Measurements from ENCODE around the gene PHLDA2.
A peak's percentile ranks its signal among the peaks of the same experiment; 100 is the strongest.

Gene PHLDA2

GRCh38 chr11:2931420-2931746 lies 2.2 kb upstream of the PHLDA2 start:
- TF ChIP-seq EZH2phosphoT487 (IDR thresholded peaks at IDR 0.05; ENCODE audit: borderline replicate concordance, low read length) (no peak), CTCF (IDR thresholded peaks at IDR 0.05; ENCODE audit: low read depth, low read length, poor library complexity, severe bottlenecking) (no peak)
- H3K27ac ChIP-seq (ENCODE audit: low read depth, low read length): no peak overlapping the region

GRCh38 chr11:2930704-2931419 lies 1.6 kb upstream of the PHLDA2 start:
- Histone ChIP-seq H3K27ac (ENCODE audit: low read depth, low read length) (no peak overlapping the region), H3K36me3 (ENCODE audit: control insufficient read depth, low read length) (no peaks in the 10 kb centered on the region), H3K27me3 (ENCODE audit: control insufficient read depth, low read length) (peaks cover 25% of the 10 kb centered on the region), H3K9me3 (ENCODE audit: control insufficient read depth, insufficient read depth, low read length) (no peaks in the 10 kb centered on the region), H3F3A (ENCODE audit: control insufficient read depth, insufficient read depth) (no peaks in the 10 kb centered on the region), H3K4me3 (ENCODE audit: low read length) (peak overlapping the region; percentile 31), H3K9me2 (replicated peaks; ENCODE audit: control insufficient read depth, low read length) (no peaks in the 10 kb centered on the region), H3K4me1 (ENCODE audit: control insufficient read depth, low read length) (peaks cover 10% of the 10 kb centered on the region), H3K4me2 (ENCODE audit: low read length) (peak overlapping the region; percentile 53), H4K20me1 (ENCODE audit: control insufficient read depth, insufficient read depth, low read depth, low read length) (no peaks in the 10 kb centered on the region; the same call in 1 of the 2 replicates), H3K79me2 (ENCODE audit: control insufficient read depth, low read length) (no peaks in the 10 kb centered on the region)
- TF ChIP-seq CTCF (IDR thresholded peaks at IDR 0.05; ENCODE audit: low read depth, low read length, poor library complexity, severe bottlenecking) (peak; percentile 75), EZH2phosphoT487 (IDR thresholded peaks at IDR 0.05; ENCODE audit: borderline replicate concordance, low read length) (no peak)

More at GRCh38 chr11:2931420-2931746, 2.2 kb upstream of the PHLDA2 start:
- no peaks in the 10 kb centered on the region for H3K9me3 ChIP-seq (ENCODE audit: control insufficient read depth, insufficient read depth, low read length)
- no peaks in the 10 kb centered on the region for H3K79me2 ChIP-seq (ENCODE audit: control insufficient read depth, low read length)
- peaks cover 10% of the 10 kb centered on the region for H3K4me1 ChIP-seq (ENCODE audit: control insufficient read depth, low read length)
- no peaks in the 10 kb centered on the region for H3K36me3 ChIP-seq (ENCODE audit: control insufficient read depth, low read length)
- H3K4me2 ChIP-seq (ENCODE audit: low read length): no peak overlapping the region
- H3K27me3 ChIP-seq (ENCODE audit: control insufficient read depth, low read length): peaks cover 25% of the 10 kb centered on the region
- no peaks in the 10 kb centered on the region for H3K9me2 ChIP-seq (replicated peaks; ENCODE audit: control insufficient read depth, low read length)
- H3K4me3 ChIP-seq (ENCODE audit: low read length): no peak overlapping the region
- H4K20me1 ChIP-seq (ENCODE audit: control insufficient read depth, insufficient read depth, low read depth, low read length): no peaks in the 10 kb centered on the region; the same call in 1 of the 2 replicates
- H3F3A ChIP-seq (ENCODE audit: control insufficient read depth, insufficient read depth): no peaks in the 10 kb centered on the region

GRCh38 chr11:2929950-2930703 lies 907 bp upstream of the PHLDA2 start:
- H3K36me3 ChIP-seq (ENCODE audit: control insufficient read depth, low read length): no peaks in the 10 kb centered on the region
- H3K27me3 ChIP-seq (ENCODE audit: control insufficient read depth, low read length): peaks cover 25% of the 10 kb centered on the region
- H3K79me2 ChIP-seq (ENCODE audit: control insufficient read depth, low read length): no peaks in the 10 kb centered on the region
- no peaks in the 10 kb centered on the region for H3K9me2 ChIP-seq (replicated peaks; ENCODE audit: control insufficient read depth, low read length)
- H3K4me3 ChIP-seq (ENCODE audit: low read length): peak overlapping the region; percentile 31
- H3K9me3 ChIP-seq (ENCODE audit: control insufficient read depth, insufficient read depth, low read length): no peaks in the 10 kb centered on the region
- peak overlapping the region; percentile 53 for H3K4me2 ChIP-seq (ENCODE audit: low read length)
- H3F3A ChIP-seq (ENCODE audit: control insufficient read depth, insufficient read depth): no peaks in the 10 kb centered on the region
- peaks cover 10% of the 10 kb centered on the region for H3K4me1 ChIP-seq (ENCODE audit: control insufficient read depth, low read length)
- no peak overlapping the region for H3K27ac ChIP-seq (ENCODE audit: low read depth, low read length)
- H4K20me1 ChIP-seq (ENCODE audit: control insufficient read depth, insufficient read depth, low read depth, low read length): no peaks in the 10 kb centered on the region; the same call in 1 of the 2 replicates
- TF ChIP-seq EZH2phosphoT487 (IDR thresholded peaks at IDR 0.05; ENCODE audit: borderline replicate concordance, low read length) (no peak), CTCF (IDR thresholded peaks at IDR 0.05; ENCODE audit: low read depth, low read length, poor library complexity, severe bottlenecking) (no peak)

Measured in DOHH2 (cell line).